ENCODE data around the gene SUOX.
"Not testable (repeated sequence)": the region's sequence is repeated elsewhere in the genome, so short reads cannot be mapped to it uniquely, and the experiment has no call there.

Gene SUOX

GRCh38 chr12:55996715-55997534 is at the start of gene SUOX:
SUOX (plus strand) TSS chr12:55997276; CDS start chr12:56002222, 4,946 bp downstream.
- H3K27ac ChIP-seq = peak within 1 kb of the TSS; percentile 39

GRCh38 chr12:55955344-55955743 is 41.7 kb upstream of the SUOX start:
- no peak for DNase-seq (ENCODE audit: low read depth, low spot score)
- peak overlapping the region; percentile 56 for H3K27ac ChIP-seq

More at GRCh38 chr12:55996715-55997534, at the start of gene SUOX:
- peak; percentile 66 for DNase-seq (ENCODE audit: low read depth, low spot score)

GRCh38 chr12:55955800-55956508 is 41.1 kb upstream of the SUOX start:
- peak; percentile 73 for DNase-seq (ENCODE audit: low read depth, low spot score)
- peak overlapping the region; percentile 56 for H3K27ac ChIP-seq

DNA sequence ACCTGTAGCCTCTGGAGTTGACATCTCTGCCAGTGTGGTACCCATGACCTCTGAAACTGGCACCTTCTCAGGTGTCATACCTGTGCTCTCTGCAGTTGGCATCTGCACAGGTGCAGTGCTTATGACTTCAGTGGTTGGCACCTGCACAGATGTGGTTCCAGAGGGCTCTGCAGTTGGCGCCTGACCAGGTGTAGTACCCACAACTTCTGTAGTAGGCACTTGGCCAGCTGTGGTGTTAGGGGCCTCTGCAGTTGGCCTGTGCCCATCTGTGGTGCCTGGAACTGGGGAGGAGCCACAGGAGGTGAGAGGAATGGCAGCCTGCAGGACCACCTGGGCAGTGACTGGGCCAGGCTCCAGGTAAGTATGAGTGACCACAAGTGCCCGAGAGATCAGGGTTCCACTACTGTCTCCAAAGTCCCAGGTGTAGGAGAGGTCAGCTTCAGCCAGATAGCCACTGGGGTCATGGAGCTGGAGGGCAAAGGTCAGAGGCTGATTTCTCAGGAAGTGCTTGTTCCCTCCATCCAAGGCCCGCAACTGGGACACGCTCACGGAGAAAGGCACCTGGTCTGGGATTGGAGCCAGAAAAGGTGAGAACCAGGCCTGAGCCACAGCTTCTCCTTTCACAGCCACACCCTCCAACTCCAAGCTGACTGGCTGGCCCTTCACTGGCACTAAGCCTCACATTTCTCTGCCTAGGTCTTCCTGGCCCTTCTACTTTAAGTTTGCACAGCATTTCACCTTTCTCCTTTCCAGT is 39.8 kb upstream of the SUOX start:
- DNase-seq (ENCODE audit: low read depth, low spot score) = no peak
- H3K27ac ChIP-seq = peak overlapping the region; percentile 56

DNA sequence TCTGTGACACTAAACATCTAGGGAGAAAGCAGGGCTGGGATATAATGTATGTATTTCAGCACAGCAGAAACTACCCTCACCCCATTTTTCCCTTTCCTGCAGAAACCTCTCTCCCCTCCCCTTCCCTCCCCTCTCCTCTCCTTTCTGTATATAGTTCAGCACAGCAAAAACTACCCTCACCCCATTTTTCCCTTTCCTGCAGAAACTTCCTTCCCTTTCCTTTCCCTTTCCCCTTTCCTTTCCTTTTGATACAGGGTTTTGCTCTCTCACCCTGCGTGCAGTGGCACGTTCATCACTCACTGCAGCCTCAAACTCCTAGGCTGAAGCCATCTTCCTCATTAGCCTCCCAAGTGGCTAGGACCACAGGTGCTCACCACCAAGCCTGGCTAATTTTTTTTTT is 33.3 kb upstream of the SUOX start:
- no peak overlapping the region for H3K27ac ChIP-seq

DNA sequence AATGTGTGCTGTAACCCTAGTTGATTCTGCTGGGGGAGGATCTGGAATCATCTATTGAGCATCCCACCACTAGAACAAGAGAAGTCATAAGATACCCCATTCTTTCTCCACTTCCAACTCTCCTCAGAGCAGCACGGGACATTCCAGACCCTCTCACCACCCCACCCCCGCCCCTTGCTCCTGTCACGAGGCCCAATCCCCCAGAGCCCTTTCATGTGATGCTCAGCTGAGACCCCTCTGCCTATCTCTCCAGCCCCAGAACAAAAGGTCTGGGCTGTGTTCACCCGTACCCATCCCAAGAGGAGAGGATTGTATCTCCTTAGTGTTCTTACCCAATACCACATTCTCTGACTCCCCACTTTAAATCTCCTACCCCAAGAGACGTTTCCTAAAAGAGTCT is 31.8 kb upstream of the SUOX start:
- no peak overlapping the region for H3K27ac ChIP-seq
- DNase-seq (ENCODE audit: low read depth, low spot score) = no peak

More for the DNA sequence above, 33.3 kb upstream of the SUOX start:
- no peak for DNase-seq (ENCODE audit: low read depth, low spot score)

DNA sequence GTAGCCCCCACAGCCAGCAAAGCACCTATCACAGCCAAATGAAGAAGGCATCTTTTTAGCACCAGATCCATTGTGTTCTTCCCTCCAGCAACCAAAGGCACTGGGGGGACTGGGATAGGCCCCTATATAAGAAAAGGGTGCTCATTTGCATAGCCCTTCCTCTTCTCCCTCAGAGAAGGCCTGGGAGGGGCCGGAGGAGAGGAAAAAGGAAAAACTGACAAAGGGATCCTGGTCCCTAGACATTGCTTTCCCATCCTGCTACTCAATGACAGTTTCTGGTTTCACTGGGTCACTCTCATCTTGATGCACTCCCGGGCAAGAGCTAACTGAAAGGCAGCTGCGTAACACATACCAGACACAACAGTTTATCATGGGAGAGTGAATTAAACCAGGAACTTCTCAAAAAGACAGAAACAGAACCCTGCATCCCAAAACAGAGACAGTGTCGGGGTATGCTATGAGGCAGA is 31.1 kb upstream of the SUOX start, which contains the start of gene PMEL:
PMEL (minus strand) TSS at position 102 of the 467 bp plus-strand sequence; CDS start at position 71, 31 bp downstream.
- DNase-seq (ENCODE audit: low read depth, low spot score) = no peak
- H3K27ac ChIP-seq = peak within 1 kb of the TSS; percentile 47

- peak within 1 kb of the TSS; percentile 47 for H3K27ac ChIP-seq
- DNase-seq (ENCODE audit: low read depth, low spot score) = no peak
Measured at GRCh38 chr12:55966408-55967281, 30.4 kb upstream of the SUOX start, which contains the start of gene CDK2. CDK2 (plus strand) TSS chr12:55966830; CDS start chr12:55967009, 179 bp downstream.

DNA sequence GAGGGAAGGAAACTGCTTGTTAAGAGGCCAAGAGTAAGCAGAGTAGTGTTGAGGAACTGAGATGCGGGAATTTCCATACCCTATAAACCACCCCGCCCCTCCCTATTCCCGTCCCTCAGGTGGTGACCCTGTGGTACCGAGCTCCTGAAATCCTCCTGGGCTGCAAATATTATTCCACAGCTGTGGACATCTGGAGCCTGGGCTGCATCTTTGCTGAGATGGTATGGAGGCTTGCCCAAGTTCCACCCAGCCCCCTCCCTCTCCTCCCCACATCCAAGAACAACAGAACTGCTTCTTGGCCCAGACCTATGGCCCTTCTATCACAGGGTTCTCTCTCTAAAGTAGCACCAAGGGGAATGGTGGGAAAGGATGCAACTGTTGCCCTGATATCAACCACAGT is 27.7 kb upstream of the SUOX start:
- DNase-seq (ENCODE audit: low read depth, low spot score) = no peak
- no peak overlapping the region for H3K27ac ChIP-seq

DNA sequence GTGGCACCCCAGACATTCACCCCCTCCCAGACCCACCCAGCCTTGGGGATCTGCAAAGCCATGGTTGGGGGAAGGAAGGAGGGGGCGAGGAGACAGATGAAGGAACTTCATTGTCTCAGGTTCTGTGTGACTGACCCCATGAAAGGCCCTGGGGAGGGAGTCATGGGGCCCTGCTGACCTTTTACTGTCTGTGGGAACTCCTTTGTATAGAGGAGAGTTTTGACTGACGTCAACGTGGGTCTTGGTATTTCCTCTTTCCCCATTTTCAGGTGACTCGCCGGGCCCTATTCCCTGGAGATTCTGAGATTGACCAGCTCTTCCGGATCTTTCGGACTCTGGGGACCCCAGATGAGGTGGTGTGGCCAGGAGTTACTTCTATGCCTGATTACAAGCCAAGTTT is 26.3 kb upstream of the SUOX start:
- no peak for DNase-seq (ENCODE audit: low read depth, low spot score)
- H3K27ac ChIP-seq = peak overlapping the region; percentile 93

DNA sequence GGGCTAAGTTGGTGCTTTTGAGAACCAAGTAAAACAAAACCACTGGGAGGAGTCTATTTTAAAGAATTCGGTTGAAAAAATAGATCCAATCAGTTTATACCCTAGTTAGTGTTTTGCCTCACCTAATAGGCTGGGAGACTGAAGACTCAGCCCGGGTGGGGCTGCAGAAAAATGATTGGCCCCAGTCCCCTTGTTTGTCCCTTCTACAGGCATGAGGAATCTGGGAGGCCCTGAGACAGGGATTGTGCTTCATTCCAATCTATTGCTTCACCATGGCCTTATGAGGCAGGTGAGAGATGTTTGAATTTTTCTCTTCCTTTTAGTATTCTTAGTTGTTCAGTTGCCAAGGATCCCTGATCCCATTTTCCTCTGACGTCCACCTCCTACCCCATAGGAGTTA is 25.0 kb upstream of the SUOX start:
- H3K27ac ChIP-seq = peak overlapping the region; percentile 93
- peak; percentile 52 for DNase-seq (ENCODE audit: low read depth, low spot score)

DNA sequence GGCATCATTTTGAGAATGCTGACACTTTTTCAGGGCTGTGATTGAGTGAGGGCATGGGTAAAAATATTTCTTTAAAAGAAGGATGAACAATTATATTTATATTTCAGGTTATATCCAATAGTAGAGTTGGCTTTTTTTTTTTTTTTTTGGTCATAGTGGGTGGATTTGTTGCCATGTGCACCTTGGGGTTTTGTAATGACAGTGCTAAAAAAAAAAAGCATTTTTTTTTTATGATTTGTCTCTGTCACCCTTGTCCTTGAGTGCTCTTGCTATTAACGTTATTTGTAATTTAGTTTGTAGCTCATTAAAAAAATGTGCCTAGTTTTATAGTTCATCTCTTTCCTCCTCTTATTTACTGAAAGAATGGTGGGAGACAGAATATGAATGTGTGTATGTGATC is 24.6 kb upstream of the SUOX start:
- DNase-seq (ENCODE audit: low read depth, low spot score) = no peak
- H3K27ac ChIP-seq = peak overlapping the region; percentile 93

GRCh38 chr12:55972911-55973598 is 24.0 kb upstream of the SUOX start:
- no peak for DNase-seq (ENCODE audit: low read depth, low spot score)
- peak overlapping the region; percentile 93 for H3K27ac ChIP-seq

DNA sequence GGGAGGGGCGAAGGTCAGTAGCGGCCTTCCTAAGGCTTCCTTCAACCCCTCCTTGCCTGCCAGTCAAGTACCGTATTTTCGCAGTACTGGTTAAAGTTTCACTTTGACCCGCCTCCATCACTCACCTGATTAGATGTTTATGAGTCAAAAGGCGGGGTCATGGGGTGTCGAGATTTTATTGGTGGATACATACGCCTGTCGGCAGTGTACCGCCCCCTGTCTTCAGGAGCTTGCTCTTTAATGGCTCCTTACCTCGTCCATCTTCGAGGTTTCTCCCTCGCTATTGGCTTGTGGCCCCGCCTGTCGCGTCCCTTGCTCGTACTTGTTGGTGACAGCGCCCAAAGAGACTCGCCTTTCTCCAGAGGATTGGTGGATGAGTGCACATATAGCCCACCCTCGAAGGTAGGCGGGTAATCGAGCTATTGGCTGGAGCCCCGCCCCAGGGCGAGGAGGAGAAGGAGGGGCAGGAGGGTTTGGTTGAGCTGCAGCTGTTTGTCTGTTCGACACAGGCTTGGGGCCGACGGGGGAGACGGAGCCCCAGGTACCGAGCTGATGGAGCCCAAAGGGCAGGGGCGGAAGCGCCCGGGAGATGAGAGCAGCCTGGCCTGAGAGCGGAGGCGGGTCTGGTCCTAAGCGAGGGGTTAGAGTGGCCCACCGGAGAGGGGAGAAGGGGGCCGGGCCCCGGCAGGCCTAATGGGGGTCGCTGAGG is 23.3 kb upstream of the SUOX start, which contains the start of gene RAB5B:
RAB5B (plus strand) TSS at position 480 of the 709 bp plus-strand sequence. CDS start 12,883 bp downstream, outside the sequence.
- peak; percentile 100 for DNase-seq (ENCODE audit: low read depth, low spot score)

GRCh38 chr12:55974308-55974730 is 22.8 kb upstream of the SUOX start:
- DNase-seq (ENCODE audit: low read depth, low spot score) = no peak
- H3K27ac ChIP-seq = peak overlapping the region; percentile 93

More for the DNA sequence above, 23.3 kb upstream of the SUOX start, which contains the start of gene RAB5B:
- peak within 1 kb of the TSS; percentile 93 for H3K27ac ChIP-seq

- DNase-seq (ENCODE audit: low read depth, low spot score) = no peak
- H3K27ac ChIP-seq = no peak overlapping the region
Measured at GRCh38 chr12:55978393-55978792, 18.7 kb upstream of the SUOX start.

GRCh38 chr12:55979069-55979468 is 18.0 kb upstream of the SUOX start:
- no peak overlapping the region for H3K27ac ChIP-seq
- no peak for DNase-seq (ENCODE audit: low read depth, low spot score)

DNA sequence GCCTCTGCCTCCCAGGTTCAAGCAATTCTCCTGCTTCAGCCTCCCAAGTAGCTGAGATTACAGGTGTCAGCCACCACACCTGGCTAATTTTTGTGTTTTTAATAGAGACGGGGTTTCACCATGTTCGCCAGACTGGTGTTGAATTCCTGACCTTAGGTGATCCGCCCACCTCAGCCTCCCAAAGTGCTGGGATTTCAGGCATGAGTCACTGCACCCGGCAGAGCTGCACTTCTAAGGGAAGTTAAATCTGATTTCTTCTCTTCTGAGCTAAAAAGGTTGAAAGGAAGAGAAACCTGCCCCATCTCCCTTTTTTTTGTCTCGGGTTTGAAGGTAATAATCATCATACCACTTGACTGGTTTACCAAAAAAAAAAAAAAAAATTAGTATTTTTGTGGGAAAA is 15.2 kb upstream of the SUOX start:
- not testable (repeated sequence) for DNase-seq (ENCODE audit: low read depth, low spot score); H3K27ac ChIP-seq
